ENCODE results near the gene PPP1R3C. TPM values are rescaled to one million over a fixed set of nuclear protein-coding genes. Genes with fewer than 3 reads are reported as not detected.

The PPP1R3C gene
- total and polyA plus RNA-seq, 3 donors from 2014 or later = 4.7 to 9.7 (median 5.8) TPM

GRCh38 chr10:91621483-91622113 lies 11.3 kb downstream of the PPP1R3C start:
- H3K4me1 ChIP-seq = no peaks in the 10 kb centered on the region
- no peaks in the 10 kb centered on the region for H3K36me3 ChIP-seq (ENCODE audit: low read depth, missing control alignments)
- no peak overlapping the region for H3K27ac ChIP-seq
- DNase-seq = no peak
- H3K9me3 ChIP-seq = no peaks in the 10 kb centered on the region
- no peak overlapping the region for H3K4me3 ChIP-seq
- WGBS, 2 donors = 61 to 88% methylated on average over 1 of the region's 1 CpG
- no peak for TF ChIP-seq CTCF (IDR thresholded peaks at IDR 0.05)
- no peak for TF ChIP-seq POLR2A (IDR thresholded peaks at IDR 0.05)
- intact Hi-C loops (cut with DNase I; ENCODE audit: low total_unique reads) = no loop called here
- no peaks in the 10 kb centered on the region for H3K27me3 ChIP-seq

GRCh38 chr10:91617072-91617609 lies 15.7 kb downstream of the PPP1R3C start:
- 86 to 88% methylated on average over 7 of the region's 7 CpGs for WGBS, 2 donors
- Histone ChIP-seq H3K4me3 (no peak overlapping the region), H3K4me1 (no peaks in the 10 kb centered on the region), H3K27me3 (no peaks in the 10 kb centered on the region), H3K27ac (no peak overlapping the region), H3K36me3 (ENCODE audit: low read depth, missing control alignments) (no peaks in the 10 kb centered on the region), H3K9me3 (no peaks in the 10 kb centered on the region)
- intact Hi-C loops (cut with DNase I; ENCODE audit: low total_unique reads) = no loop called here
- no peak for DNase-seq
- TF ChIP-seq POLR2A (IDR thresholded peaks at IDR 0.05) (no peak), CTCF (IDR thresholded peaks at IDR 0.05) (no peak)

GRCh38 chr10:91616137-91616536 lies 16.7 kb downstream of the PPP1R3C start:
- intact Hi-C loops (cut with DNase I; ENCODE audit: low total_unique reads) = no loop called here
- Histone ChIP-seq H3K27ac (no peak overlapping the region), H3K36me3 (ENCODE audit: low read depth, missing control alignments) (no peaks in the 10 kb centered on the region), H3K4me3 (no peak overlapping the region), H3K4me1 (no peaks in the 10 kb centered on the region), H3K27me3 (no peaks in the 10 kb centered on the region), H3K9me3 (no peaks in the 10 kb centered on the region)
- TF ChIP-seq POLR2A (IDR thresholded peaks at IDR 0.05) (no peak), CTCF (IDR thresholded peaks at IDR 0.05) (no peak)
- 33 to 61% methylated on average over 1 of the region's 1 CpG for WGBS, 2 donors
- DNase-seq = no peak

- no peaks in the 10 kb centered on the region for H3K27me3 ChIP-seq
- no peak overlapping the region for H3K4me3 ChIP-seq
- TF ChIP-seq CTCF (IDR thresholded peaks at IDR 0.05) (no peak), POLR2A (IDR thresholded peaks at IDR 0.05) (no peak)
- H3K9me3 ChIP-seq = no peaks in the 10 kb centered on the region
- H3K4me1 ChIP-seq = peaks cover under 1% of the 10 kb centered on the region
- no peaks in the 10 kb centered on the region for H3K36me3 ChIP-seq (ENCODE audit: low read depth, missing control alignments)
- no peak overlapping the region for H3K27ac ChIP-seq
- DNase-seq = no peak
- intact Hi-C loops (cut with DNase I; ENCODE audit: low total_unique reads) = no loop called here
- WGBS, 2 donors = 81 to 82% methylated on average over 2 of the region's 2 CpGs
These were observed 18.6 kb downstream of the PPP1R3C start for GRCh38 chr10:91614225-91614624.

Data from testis (tissue), 3 donors.